ENCODE data around the gene ABCA6. TPM values are rescaled to one million over a fixed set of nuclear protein-coding genes. Genes with fewer than 3 reads are reported as not detected.

ABCA6 gene
- total RNA-seq, 2 donors from 2014 or later: not detected

DNA sequence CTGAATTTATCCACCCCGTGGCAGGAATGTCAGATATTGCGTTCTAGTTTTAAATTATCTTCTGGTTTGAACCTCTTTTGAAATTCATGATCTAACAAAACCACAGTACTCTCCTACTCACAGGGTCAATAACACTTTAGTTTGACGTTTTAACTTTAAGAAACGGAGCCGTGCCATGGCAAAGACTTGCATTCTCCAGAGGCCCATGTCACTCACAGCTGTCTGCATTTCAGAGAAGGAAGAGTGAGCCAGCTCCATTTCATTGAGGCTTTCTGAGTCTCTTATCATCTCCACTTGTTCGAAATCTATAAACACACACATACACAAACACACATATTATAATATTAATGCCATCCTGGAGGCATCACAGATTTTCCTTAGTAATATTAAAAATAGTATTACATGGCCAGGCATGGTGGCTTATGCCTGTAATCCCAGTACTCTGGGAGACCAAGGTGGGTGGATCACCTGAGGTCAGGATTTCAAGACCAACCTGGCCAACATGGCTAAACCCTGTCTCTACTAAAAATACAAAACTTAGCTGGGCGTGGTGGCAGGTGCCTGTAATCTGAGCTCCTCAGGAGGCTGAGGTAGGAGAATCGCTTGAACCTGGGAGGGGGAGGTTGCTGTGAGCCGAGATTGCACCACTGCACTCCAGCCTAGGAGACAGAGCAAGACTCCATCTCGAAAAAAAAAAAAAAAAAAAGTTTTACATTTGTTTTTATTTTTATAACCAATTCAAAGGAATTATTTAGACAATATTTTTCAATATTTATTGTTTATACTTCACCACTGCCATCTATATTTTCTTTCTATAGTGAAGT is 35.6 kb downstream of the ABCA6 start:
- DNase-seq: no peak
- TF ChIP-seq, protein P1, sequence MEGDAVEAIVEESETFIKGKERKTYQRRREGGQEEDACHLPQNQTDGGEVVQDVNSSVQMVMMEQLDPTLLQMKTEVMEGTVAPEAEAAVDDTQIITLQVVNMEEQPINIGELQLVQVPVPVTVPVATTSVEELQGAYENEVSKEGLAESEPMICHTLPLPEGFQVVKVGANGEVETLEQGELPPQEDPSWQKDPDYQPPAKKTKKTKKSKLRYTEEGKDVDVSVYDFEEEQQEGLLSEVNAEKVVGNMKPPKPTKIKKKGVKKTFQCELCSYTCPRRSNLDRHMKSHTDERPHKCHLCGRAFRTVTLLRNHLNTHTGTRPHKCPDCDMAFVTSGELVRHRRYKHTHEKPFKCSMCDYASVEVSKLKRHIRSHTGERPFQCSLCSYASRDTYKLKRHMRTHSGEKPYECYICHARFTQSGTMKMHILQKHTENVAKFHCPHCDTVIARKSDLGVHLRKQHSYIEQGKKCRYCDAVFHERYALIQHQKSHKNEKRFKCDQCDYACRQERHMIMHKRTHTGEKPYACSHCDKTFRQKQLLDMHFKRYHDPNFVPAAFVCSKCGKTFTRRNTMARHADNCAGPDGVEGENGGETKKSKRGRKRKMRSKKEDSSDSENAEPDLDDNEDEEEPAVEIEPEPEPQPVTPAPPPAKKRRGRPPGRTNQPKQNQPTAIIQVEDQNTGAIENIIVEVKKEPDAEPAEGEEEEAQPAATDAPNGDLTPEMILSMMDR (conservative IDR thresholded peaks at IDR 0.05): no peak

DNA sequence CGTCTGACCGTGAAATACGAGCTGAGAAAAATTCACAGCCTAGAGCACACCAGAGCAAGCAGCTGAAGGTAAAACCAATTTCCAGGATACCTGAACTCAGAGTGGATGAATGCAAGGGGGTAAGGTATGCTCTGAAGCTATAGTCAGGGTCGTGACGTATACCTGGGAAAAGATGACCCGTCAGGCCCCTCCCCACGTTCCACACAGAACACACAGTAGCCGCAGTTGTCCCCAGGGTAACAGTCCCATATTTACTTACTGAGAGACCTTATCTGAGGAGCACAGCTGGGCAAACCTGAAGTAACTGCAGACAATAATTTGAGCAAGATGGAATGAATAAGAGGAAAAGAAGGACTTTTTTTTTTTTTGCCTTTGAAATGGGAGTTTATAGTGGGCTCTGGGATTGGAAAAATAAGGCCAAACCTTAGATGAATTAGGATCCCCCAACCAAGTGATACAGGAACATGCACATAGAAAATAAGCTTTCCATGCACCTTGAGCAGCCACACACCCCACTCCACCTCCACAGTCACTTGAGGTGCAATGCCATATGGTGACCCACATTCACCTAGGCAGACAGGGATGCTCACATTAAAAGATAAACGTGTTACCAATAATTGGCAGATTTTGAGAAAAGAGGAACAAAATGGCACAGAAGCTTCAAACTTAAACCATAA is 38.0 kb downstream of the ABCA6 start:
- Histone ChIP-seq H3K4me1 (ENCODE audit: control insufficient read depth, insufficient read depth, low read length) (no peaks in the 10 kb centered on the region), H3K27ac (ENCODE audit: low read depth, low read length) (no peak overlapping the region), H3K27me3 (ENCODE audit: control insufficient read depth, insufficient read depth, low read length, poor library complexity, severe bottlenecking) (no peaks in the 10 kb centered on the region), H3K4me3 (ENCODE audit: low read length) (no peak overlapping the region), H3K36me3 (ENCODE audit: control insufficient read depth, insufficient read depth, low read length) (no peaks in the 10 kb centered on the region), H3K9me3 (ENCODE audit: control insufficient read depth, low read length) (no peaks in the 10 kb centered on the region), H3K9ac (ENCODE audit: extremely low read depth, low read length, poor library complexity, severe bottlenecking) (no peak overlapping the region)
- TF ChIP-seq, protein P1 (conservative IDR thresholded peaks at IDR 0.05): no peak
- DNase-seq: no peak
- H3K27ac Mint-ChIP-seq: no peak overlapping the region
- H3K9me3 Mint-ChIP-seq: no peaks in the 10 kb centered on the region
- H3K36me3 Mint-ChIP-seq (ENCODE audit: low read depth): no peaks in the 10 kb centered on the region
- WGBS, 2 experiments (ENCODE audit: insufficient coverage in 1 of 2, insufficient read length in 1 of 2): 92 to 93% methylated on average over 5 to 9 of the region's 9 CpGs
- H3K27me3 Mint-ChIP-seq (ENCODE audit: insufficient read depth): no peaks in the 10 kb centered on the region
- H3K4me3 Mint-ChIP-seq: no peak overlapping the region
- peaks cover 9% of the 10 kb centered on the region for H3K4me1 Mint-ChIP-seq

More for the DNA sequence above, 35.6 kb downstream of the ABCA6 start:
- no peaks in the 10 kb centered on the region for H3K27me3 ChIP-seq (ENCODE audit: control insufficient read depth, insufficient read depth, low read length, poor library complexity, severe bottlenecking)
- WGBS, 2 experiments (ENCODE audit: insufficient coverage in 1 of 2, insufficient read length in 1 of 2): 92 to 94% methylated on average over 8 of the region's 10 CpGs
- H3K36me3 ChIP-seq (ENCODE audit: control insufficient read depth, insufficient read depth, low read length): no peaks in the 10 kb centered on the region
- no peak overlapping the region for H3K27ac Mint-ChIP-seq
- H3K4me3 Mint-ChIP-seq: no peak overlapping the region
- no peak overlapping the region for H3K4me3 ChIP-seq (ENCODE audit: low read length)
- peaks cover 9% of the 10 kb centered on the region for H3K4me1 Mint-ChIP-seq
- H3K27ac ChIP-seq (ENCODE audit: low read depth, low read length): no peak overlapping the region
- no peaks in the 10 kb centered on the region for H3K27me3 Mint-ChIP-seq (ENCODE audit: insufficient read depth)
- no peaks in the 10 kb centered on the region for H3K4me1 ChIP-seq (ENCODE audit: control insufficient read depth, insufficient read depth, low read length)
- H3K9me3 ChIP-seq (ENCODE audit: control insufficient read depth, low read length): no peaks in the 10 kb centered on the region
- no peaks in the 10 kb centered on the region for H3K36me3 Mint-ChIP-seq (ENCODE audit: low read depth)
- no peak overlapping the region for H3K9ac ChIP-seq (ENCODE audit: extremely low read depth, low read length, poor library complexity, severe bottlenecking)
- no peaks in the 10 kb centered on the region for H3K9me3 Mint-ChIP-seq

DNA sequence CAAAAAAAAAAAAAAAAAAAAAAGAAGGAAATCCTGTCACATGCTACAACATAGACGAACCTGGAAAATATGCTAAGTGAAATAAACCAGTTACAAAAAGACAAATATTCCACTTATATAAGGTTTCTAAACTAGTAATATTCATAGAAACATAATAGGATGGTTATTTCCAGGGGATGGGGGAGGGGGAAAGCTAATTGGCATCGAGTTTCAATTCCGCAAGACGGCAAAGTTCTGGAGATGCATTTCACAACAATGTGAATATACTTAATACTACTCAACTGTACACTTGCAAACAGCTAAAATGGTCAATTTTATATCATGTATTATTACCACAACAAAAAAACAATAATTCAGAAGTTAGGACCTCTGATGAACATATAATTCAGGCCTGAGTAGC is 43.1 kb downstream of the ABCA6 start:
- TF ChIP-seq, protein P1 (conservative IDR thresholded peaks at IDR 0.05): no peak
- H3K4me3 Mint-ChIP-seq: no peak overlapping the region
- H3K27me3 Mint-ChIP-seq (ENCODE audit: insufficient read depth): no peaks in the 10 kb centered on the region
- Histone ChIP-seq H3K9me3 (ENCODE audit: control insufficient read depth, low read length) (no peaks in the 10 kb centered on the region), H3K4me3 (ENCODE audit: low read length) (no peak overlapping the region), H3K9ac (ENCODE audit: extremely low read depth, low read length, poor library complexity, severe bottlenecking) (no peak overlapping the region), H3K27ac (ENCODE audit: low read depth, low read length) (no peak overlapping the region), H3K27me3 (ENCODE audit: control insufficient read depth, insufficient read depth, low read length, poor library complexity, severe bottlenecking) (no peaks in the 10 kb centered on the region), H3K36me3 (ENCODE audit: control insufficient read depth, insufficient read depth, low read length) (no peaks in the 10 kb centered on the region), H3K4me1 (ENCODE audit: control insufficient read depth, insufficient read depth, low read length) (no peaks in the 10 kb centered on the region)
- H3K27ac Mint-ChIP-seq: no peak overlapping the region
- WGBS, 2 experiments (ENCODE audit: insufficient coverage in 1 of 2, insufficient read length in 1 of 2): 97% methylated on average over 3 of the region's 4 CpGs; no CpG with 5 or more reads in 1 of the 2 experiments
- DNase-seq: no peak
- no peaks in the 10 kb centered on the region for H3K9me3 Mint-ChIP-seq
- no peaks in the 10 kb centered on the region for H3K36me3 Mint-ChIP-seq (ENCODE audit: low read depth)
- H3K4me1 Mint-ChIP-seq: peaks cover 3% of the 10 kb centered on the region
